GM04504 (cell line): ENCODE results near the gene RNASE11.
"Not testable (repeated sequence)": the region's sequence is repeated elsewhere in the genome, so short reads cannot be mapped to it uniquely, and the experiment has no call there.

ENCODE experiments used
- DNase-seq: peaks from one replicate; pipeline ENCODE4 v3.0.0-alpha.2; 2012; ENCODE audit warnings: low read depth

RNASE11 gene

DNA sequence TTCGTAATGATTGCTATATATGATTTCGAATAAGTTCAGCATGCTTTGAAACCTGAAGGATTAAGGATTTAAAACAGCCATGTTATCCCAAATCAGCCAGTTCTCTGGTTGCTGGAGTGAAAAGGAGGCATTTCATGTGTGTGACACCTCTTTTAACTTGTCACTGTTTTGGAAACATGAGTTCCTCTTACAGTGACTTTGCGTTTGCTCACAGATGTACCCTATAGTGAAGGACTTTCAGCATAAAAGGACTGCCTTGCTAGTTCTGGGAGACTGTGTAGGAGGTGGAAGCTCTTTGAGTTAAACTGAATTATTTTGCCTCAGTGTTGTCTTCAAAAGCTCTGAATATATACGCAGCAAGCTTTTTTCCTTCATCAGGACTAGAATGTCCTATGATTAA lies 7.6 kb downstream of the RNASE11 start:
- no peak for DNase-seq

DNA sequence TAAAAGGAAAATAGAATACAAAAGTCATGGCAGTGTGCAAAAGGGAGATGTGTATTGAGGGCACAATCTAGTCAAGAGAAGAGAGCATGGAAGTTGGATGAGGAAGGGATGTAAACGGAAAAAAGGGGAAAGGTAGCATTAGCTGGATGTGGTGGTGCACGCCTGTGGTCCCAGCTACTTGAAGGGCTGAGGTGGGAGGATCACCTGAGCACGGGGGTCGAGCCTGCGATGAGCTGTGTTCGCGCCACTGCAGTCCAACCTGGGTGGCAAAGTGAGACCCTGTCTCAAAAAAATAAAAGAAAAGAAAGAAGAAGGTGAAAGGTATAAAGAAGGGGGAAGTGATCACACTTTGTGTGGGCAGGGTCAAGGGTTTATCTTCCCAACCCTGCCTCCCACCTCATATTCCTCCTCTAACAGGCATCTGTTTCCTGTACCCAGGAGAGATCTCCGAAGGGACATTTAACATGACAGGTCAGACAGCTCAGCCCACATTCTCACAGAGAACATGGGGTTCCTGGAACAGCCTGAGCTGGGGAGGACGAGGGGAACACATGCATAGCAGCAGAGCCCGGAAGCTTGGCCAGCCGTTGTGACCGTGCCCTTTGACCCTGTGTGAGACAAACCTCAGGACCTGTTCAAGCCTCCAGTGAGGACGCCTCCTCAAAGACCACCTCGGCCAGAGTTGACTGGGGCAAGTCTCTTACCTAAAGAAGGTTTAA lies 8.9 kb downstream of the RNASE11 start:
- no peak for DNase-seq

DNA sequence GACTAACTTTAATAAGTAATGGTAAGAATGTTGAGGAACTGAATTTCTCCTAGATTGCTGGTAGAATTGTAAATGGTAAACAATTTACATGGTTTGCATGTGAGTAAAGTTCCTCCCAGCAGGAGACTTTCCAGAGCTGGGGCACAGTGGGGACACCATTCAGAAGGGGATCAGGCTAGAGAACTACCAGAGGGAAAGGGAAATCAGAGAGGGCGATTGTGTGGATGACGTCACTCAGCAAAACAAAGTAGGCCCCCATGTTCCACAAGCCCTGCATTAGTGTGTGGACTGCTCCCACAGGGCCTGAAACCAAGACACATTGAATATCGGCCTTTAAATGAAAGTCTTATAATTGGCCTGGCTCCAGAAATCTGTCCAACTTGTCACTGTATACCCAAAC lies 9.5 kb downstream of the RNASE11 start:
- DNase-seq: no peak

DNA sequence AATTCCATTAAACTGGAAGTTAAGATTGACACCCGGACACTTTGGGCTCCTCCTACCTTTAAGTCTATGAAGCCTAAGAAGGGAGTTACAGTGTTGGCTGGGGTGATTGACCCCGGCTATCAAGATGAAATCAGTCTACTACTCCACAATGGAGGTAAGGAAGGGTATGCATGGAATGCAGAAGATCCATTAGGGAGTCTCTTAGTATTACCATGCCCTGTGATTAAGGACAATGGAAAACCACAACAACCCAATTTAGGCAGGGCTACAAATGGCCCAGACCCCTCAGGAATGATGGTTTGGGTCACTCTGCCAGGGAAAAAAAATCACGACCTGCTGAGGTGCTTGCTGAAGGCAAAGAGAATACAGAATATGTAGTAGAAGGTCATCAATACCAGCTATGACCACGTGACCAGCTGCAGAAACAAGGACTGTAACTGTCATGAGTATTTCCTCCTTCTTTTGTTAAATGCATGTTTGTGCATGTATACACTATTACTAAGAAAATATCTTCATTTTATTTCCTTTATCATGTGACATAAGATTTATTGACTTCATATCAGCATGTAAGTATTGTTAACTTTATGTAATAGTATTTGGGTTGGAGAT lies 15.3 kb downstream of the RNASE11 start:
- DNase-seq: not testable (repeated sequence)

DNA sequence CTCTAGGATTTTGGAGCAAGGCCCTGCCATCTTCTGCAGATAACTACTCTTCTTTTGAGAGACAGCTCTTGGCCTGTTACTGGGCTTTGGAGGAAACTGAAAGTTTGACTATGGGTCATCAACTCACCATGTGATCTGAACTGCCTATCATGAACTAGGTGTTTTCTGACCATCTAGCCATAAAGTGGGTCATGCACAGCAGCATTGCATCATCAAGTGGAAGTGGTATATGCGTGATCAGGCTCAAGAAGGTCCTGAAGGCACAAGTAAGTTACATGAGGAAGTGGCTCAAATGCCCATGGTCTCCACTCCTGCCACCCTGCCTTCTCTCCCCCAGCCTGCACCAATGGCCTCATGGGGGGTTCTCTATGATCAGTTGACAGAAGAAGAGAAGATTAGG lies 17.1 kb downstream of the RNASE11 start:
- not testable (repeated sequence) for DNase-seq

GRCh38 chr14:20569865-20570264 lies 17.9 kb downstream of the RNASE11 start:
- not testable (repeated sequence) for DNase-seq

DNA sequence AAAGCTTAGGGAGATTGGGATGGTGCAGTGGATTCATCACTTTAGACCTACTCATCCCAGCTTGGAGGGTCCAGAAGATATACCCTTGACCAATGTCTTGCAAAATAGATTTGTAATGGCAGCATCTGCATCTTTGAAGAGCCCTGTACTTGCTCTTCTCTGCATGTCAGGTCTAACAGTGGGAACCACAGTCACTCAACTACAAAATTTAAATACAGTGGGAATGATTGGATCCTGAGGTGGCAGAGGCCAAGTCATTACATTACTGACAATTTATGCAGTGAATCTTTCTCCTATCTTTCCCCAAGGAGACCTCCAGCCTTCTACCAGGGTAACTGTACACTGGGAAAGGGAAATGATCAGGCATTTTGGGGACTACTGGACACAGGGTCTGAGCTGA lies 18.7 kb downstream of the RNASE11 start:
- no peak for DNase-seq

- no peak for DNase-seq
These were observed 19.4 kb downstream of the RNASE11 start for GRCh38 chr14:20568393-20568792.

GRCh38 chr14:20567199-20567598 lies 20.6 kb downstream of the RNASE11 start:
- DNase-seq: not testable (repeated sequence)

DNA sequence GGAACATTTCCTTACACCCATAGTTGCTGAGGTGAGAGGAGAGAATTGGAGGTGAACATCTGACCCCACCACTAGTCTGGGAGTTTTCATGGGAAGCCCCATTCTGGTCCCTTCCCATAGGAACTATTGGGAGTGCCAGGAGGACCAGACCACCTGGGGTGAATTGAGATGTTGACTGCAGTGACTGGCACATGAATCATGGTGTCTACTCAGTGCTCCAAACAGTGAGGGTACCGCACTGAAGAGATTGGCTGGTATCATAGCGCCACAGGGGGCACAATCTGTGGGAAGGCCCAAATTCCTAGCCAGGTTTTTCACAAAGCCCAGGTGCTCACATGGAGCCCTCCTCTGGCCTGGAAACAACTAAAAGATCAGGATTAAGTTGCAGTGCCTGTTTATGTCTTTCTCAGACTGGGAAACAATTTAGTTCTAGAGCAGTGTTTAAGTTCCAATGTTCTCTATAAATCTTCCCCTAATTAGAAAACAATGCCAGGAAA lies 23.3 kb downstream of the RNASE11 start:
- DNase-seq: no peak

- no peak for DNase-seq
These were observed 23.8 kb downstream of the RNASE11 start for GRCh38 chr14:20563971-20564370.

GRCh38 chr14:20560961-20561360 lies 26.8 kb downstream of the RNASE11 start, which contains the start of gene RNASE9:
TSS of gene RNASE9 (minus strand) at chr14:20561047.
- DNase-seq: no peak

GRCh38 chr14:20559461-20559904 lies 28.3 kb downstream of the RNASE11 start:
- no peak for DNase-seq

DNA sequence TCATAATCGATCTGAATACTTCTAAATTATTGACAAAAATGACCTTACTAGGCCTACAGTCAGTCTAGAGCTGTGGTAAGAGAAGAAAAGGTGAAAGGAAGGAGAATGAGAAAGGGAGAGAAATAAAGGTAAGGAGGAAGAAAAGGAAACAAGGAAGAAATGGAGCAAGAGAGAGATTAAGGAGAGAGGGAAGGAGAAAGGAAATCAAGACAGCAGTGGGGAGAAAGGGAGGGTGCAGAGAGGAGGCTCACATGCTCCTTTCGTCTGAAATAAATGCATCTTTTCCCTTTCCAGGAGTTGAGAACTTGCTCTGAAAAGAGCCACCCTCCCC lies 30.6 kb downstream of the RNASE11 start:
- DNase-seq: no peak

DNA sequence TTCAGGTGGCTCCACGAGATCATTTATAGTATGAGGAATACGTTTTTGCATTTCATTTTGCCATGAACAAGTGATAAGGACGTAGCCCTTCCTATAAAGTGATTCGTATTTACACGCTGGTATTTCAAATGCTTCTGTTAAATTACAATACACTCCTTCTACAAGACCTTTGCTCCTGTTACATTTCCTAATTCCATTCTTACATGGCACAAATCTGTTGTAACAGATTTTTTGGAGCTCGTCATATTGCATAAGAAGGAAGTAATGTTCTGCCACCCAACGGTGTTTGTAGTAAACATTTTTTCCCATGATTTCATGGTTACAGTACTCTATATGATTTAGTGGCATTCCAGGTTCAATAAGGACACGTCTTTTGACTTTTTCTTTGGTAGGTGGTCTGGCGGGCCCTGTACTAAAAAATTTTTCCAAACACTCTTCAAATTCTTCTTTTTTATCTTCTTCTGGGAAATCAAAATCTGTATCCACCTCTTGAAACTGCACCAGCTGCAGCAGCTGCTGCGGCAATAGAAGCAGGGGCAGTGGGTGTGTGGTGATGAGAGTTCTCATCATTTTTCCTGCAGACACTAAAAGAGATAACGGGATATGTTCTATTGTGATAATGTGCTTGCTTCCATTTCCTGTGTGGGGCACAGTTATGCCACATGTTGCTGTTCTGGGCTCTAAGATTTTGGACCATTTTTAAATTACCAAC lies 31.1 kb downstream of the RNASE11 start:
- no peak for DNase-seq

DNA sequence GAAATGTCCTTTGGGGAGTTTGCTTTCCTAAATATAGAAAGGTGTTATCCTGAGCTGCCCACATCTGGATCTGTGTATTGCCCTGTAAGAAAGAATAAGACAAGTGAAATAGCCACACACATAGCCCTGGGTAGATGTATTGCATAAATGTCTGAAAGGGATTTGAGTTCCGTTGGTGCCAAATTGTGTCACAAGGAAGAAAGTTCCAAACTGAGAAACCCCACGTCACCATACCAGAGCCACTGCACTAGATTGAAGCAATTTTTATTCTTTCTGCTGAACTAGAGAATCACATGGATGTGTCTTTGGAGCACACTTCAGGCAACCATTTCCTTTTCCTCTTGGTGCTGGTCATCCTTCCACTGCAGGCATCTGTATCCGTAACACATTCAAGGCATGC lies 32.0 kb downstream of the RNASE11 start:
- DNase-seq: no peak

DNA sequence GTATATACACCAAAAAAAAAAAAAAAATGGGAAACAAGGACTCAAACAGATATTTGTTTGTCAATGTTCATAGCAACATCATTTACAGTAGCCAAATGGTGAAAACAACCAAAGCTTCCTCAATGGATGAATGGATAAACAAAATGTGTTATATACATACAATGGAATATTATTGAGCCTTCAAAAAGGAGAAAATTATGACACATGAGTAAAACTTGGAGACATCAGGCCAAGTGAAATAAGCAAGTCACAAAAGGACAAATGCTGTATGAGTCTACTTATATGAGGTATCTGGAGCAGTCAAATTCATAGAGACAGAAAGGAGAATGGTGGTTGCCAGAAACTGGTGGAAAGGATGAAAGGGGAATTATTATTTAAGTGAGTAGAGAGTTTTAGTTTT lies 34.8 kb downstream of the RNASE11 start:
- no peak for DNase-seq

DNA sequence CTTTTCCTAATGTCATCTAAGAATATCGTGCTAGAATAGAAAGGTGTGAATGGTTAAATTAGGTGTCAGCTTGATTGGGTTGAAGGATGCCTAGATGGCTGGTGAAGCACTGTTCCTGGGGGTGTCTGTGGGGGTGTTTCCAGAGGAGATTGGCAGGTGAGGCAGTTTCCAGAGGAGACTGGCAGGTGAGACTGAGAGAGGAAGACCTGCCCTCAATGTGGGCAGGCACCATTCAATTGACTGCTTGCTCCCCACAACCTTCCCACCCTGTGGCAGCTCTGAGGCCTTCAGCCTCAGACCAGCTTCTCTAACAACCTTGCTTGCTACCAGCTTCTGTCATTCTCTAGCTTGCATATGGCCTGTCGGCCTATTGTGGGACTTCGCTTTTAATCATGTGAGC lies 36.2 kb downstream of the RNASE11 start:
- no peak for DNase-seq

DNA sequence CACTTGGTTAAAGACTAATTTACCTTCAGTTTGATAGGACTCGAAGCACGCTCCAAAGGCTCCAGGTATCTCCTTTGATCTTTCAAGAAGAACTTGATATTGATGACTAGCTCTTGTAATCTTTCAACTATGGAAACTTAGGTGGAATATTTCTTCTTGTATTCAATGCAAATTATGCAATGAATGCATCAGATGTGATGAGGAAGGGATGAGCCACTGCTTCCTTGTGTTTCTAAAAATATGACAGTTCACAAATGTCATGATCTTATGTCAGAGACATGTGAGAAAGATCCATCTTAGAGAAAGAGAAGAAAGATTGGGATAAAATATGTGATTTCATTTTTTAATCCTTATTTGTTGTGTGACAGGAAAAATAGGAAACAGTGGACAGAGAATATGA lies 36.9 kb downstream of the RNASE11 start:
- no peak for DNase-seq

DNA sequence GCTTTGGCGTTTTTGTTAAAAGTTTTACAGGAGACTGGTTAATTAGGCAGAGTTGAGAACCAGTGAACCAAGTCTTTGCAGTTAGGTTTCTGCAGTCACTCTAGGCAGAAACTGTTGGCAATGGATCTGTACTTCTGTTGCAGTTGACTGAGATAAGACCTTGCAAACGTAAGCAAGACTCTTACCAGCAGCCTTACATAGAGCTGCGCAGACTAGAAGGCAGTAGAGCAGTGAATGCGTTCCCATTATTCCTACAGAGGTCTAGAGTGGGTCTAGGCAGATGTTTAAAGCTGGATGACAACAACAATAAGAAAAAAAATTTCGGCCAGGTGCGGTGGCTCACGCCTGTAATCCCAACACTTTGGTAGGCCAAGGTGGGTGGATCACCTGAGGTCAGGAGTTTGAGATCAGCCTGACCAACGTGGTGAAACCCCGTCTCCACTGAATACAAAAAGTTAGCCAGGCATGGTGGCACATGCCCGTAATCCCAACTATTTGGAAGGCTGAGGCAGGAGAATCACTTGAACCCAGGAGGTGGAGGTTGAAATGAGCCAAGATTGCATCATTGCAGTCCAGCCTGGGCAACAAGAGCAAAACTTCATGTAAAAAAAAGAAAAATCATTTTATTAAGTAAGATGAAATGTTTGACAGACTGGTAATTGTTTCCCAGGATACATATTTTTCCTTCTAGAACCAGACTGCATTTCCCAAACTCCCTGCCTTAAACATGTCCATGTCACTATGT lies 39.2 kb downstream of the RNASE11 start:
- DNase-seq: no peak

GRCh38 chr14:20546877-20547276 lies 40.9 kb downstream of the RNASE11 start:
- DNase-seq: no peak

DNA sequence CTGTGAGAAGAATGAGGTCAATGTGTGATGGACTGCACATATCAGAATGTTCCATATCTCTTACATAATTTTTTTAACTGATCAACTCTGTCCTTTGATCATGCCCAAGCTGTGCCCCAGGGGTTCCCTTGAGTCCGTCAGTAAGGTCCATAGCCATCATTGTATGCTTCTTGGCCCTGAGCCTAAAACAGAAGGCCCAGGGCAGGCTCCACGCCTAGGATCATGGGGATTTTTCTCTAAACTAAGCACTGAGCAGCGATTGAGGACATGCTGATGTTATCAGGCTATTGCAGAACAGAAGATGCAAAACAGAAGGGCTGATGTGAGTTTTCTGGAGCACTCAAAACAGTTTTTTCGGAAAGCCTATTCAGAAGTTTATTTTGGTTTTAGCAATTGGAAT lies 47.9 kb downstream of the RNASE11 start:
- DNase-seq: no peak
